Sciatic nerve (tissue), 2 donors: ENCODE results near the gene BUD13. TPM values are rescaled to one million over a fixed set of nuclear protein-coding genes. Genes with fewer than 3 reads are reported as not detected.

Source experiments
- ATAC-seq: fragments of 200-7000 bp; cut with Tn5 transposase; one replicate; pipeline ENCODE4 v1.9.1; 2020; ENCODE audit warnings: mild to moderate bottlenecking, moderate library complexity
- DNase-seq: peaks from one replicate; pipeline ENCODE4 v3.0.0-alpha.2; 2020; ENCODE audit warnings: low spot score
- intact Hi-C: fragments of 100-400 bp; cut with DNase I; formaldehyde crosslinking; loops from one replicate; pipeline ENCODE4 v1.14.2; 2022
- total RNA-seq: library from RNA; stranded (reverse); fragmentation: NEBNext Ultra II Directional; extraction: Animal tissue kit (Norgen Biotek cat#: 25700); gene quantifications from one replicate; pipeline ENCODE4 v1.2.1, GENCODE V29; 2021
- donor health status: DM: no; HTN: no; CAD: no.
- donor health status: DM: no; HTN: no; CAD: no.

The BUD13 gene
- total RNA-seq, 1 donor from 2014 or later = 16.9 TPM

DNA sequence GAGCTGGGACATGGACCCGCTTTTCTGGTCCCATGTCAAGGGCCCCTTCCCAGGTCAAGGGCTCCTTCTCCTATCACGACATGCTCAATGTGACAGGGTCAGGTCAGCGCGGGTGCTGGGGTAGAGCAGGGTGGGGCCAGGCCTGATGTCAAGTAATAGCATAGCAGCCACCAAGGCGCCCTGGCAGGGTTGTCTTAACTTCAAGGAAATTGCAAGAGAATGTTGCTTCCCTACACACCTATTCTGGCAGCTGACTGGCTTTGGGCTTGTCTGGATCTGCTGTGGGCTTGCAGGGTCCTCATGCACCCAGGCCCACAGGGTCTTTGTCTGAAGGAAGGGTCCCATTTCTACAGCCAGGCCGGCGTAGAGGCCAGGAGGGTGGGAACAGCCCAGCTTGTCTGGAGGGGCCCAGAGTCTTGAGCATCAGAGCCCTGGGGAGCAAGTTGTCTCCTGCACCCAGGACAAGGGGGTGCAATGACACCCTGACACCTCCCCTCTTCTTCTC lies 71.4 kb downstream of the BUD13 start:
- no peak for DNase-seq
- no peak for ATAC-seq
- intact Hi-C loops = no loop called here

DNA sequence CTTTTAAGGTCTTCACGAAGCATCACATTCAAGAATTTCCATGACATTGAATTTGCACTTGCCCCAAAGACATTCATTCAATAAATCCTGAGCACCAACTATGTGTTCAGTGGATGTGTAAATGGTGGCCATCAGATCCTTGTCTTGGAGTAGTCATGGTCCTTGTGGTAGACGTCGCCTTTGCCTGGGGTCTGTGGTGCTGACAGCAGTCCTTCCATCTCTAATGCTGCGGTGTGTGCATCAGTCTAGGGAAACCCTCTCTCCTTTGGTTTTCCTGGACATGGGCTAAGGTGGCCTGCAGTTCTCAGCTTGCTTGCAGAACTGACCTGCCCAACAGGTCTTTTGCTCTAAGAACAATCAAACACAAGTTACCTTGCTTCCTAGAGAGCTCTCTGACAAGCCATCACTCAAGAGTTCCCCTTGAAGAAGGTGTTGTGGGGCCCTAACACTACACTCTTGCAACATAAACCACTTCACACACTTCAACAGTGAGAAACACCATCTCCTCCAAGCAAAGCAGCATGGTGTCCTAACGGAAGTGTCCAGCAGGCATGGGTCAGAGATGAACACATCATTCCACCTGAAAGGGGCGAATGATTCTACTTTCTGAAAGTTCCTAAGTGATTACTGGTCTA lies 72.1 kb downstream of the BUD13 start:
- intact Hi-C loops = no loop called here
- ATAC-seq (no peak), DNase-seq (no peak)

Other genes starting within 250 kb of the BUD13 start
- gene ZPR1, start 15.0 kb upstream of the BUD13 start, total RNA-seq = 26.7 TPM
- not detected for gene APOA5, start 18.9 kb upstream of the BUD13 start, total RNA-seq
- not detected for gene APOA4, start 50.3 kb upstream of the BUD13 start, total RNA-seq
- not detected for gene APOC3, start 56.9 kb upstream of the BUD13 start, total RNA-seq
- 7.0 TPM for gene APOA1, start 64.6 kb upstream of the BUD13 start, total RNA-seq